ENCODE results near the gene MCTP1.
"Not testable (repeated sequence)": the region's sequence is repeated elsewhere in the genome, so short reads cannot be mapped to it uniquely, and the experiment has no call there.

The MCTP1 gene

DNA sequence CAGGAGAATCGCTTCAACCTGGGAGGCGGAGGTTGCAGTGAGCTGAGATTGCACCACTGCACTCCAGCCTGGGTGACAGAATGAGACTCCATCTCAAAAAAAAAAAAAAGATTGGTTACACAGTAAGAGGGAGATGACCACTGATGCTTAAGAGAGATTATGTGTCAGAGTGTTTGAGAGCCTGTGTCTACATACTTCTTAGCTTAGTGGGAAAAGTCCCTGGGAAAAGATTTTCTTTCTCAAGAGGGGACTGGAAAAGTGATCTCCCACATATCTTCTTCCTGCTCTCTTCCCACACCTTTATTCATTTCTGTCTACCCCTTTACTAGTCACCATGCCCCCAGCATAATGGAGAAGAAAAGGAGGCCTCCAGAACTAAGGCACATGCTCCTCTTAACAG lies 55.2 kb downstream of the MCTP1 start:
- DNase-seq, result no peak
- Mint-ChIP-seq H3K27ac (no peak overlapping the region), H3K27me3 (no peaks in the 10 kb centered on the region), H3K36me3 (no peaks in the 10 kb centered on the region), H3K4me1 (no peaks in the 10 kb centered on the region), H3K9me3 (no peaks in the 10 kb centered on the region), H3K4me3 (no peak overlapping the region)
- no peak for ATAC-seq (replicated peaks)

DNA sequence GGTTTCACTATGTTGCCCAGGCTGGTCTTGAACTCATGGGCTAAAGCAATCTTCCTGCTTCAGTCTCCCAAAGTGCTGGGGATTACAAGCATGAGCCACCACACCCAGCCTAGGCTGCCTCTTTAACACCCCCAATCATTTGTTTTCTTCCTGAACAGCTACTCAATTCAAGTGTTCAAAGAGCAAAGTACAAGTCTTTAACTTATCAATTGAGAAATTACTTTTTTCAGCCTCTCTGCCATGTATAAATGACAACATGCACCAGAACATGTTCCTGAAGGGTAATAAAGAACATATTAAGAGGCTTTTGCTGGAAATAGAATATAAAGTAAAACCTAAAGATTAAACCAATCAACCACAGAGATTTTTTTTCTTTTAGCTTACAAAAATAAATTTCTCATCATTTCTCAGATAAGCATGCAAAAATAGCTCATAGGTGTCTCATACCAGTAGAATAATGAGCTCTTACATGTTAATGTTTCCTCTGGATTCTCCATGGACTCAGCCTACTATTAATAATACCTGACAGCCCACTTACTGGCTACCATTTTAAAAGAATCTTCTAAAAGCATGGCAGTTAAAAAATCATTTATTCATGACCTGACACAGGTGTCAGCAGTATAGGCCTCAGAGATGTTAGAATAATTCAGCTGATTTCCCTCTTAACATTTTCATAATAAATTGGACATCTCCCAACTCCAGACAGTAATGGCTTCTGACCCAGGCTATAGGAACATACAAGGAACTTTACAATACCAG lies 60.0 kb downstream of the MCTP1 start:
- no peak for DNase-seq
- H3K27me3 Mint-ChIP-seq, result no peaks in the 10 kb centered on the region
- H3K4me3 Mint-ChIP-seq, result no peak overlapping the region
- H3K27ac Mint-ChIP-seq, result no peak overlapping the region
- no peaks in the 10 kb centered on the region for H3K4me1 Mint-ChIP-seq
- no peaks in the 10 kb centered on the region for H3K36me3 Mint-ChIP-seq
- ATAC-seq (replicated peaks), result no peak
- H3K9me3 Mint-ChIP-seq, result no peaks in the 10 kb centered on the region

DNA sequence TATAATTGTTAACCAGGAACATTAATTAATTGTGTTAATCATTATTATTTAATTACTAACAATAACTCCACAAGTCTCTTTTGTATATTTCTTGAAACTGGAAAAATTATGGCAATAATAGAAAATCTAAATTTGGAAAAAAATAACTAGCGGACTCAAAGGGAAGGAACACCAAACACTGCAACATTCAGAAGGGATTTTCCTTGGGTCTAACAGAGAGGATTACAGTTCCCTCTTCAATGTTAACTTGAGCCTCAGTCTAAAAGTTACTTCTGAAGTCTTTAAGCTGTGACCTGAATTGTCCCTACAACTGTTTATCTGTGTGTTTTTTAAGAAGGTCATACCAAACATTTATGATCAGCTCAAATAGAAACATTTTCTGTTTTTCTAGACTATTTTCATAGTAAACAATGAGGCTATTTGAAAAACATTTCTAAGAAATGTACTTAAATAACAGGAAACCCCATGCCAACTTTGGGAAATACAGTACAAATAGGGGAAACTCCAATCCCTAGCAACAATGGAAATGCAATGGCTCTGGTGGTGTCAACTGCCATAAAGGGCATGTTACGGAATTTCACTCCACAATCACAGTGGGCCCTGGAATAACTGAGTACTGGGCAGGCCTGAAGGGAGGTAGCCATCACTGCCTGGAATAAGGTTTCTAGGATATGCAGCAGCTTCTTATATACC lies 61.2 kb downstream of the MCTP1 start:
- Mint-ChIP-seq H3K36me3 (no peaks in the 10 kb centered on the region), H3K4me1 (no peaks in the 10 kb centered on the region), H3K27me3 (no peaks in the 10 kb centered on the region), H3K4me3 (no peak overlapping the region), H3K27ac (no peak overlapping the region), H3K9me3 (no peaks in the 10 kb centered on the region)
- ATAC-seq (replicated peaks), result no peak
- no peak for DNase-seq

DNA sequence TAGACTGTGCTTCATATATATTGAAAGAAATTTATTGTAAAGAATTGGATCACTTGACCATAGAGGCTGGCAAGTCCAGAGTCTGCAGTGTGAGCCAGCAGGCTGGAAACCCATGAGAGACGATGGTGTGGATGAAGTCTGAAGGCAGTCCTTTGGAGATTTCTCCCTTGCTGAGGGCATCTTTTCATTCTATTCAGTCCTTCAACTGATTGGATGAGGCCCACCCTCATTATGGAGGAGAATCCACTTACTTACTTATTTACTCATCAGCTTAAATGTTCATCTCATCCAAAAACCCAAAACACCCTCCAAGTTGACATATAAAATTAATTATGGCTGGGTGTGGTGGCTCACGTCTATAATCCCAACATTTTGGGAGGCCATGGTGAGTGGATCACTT lies 62.1 kb downstream of the MCTP1 start:
- Mint-ChIP-seq H3K27me3 (no peaks in the 10 kb centered on the region), H3K4me3 (no peak overlapping the region), H3K36me3 (no peaks in the 10 kb centered on the region), H3K4me1 (no peaks in the 10 kb centered on the region), H3K9me3 (no peaks in the 10 kb centered on the region), H3K27ac (no peak overlapping the region)
- no peak for ATAC-seq (replicated peaks)
- DNase-seq, result no peak

DNA sequence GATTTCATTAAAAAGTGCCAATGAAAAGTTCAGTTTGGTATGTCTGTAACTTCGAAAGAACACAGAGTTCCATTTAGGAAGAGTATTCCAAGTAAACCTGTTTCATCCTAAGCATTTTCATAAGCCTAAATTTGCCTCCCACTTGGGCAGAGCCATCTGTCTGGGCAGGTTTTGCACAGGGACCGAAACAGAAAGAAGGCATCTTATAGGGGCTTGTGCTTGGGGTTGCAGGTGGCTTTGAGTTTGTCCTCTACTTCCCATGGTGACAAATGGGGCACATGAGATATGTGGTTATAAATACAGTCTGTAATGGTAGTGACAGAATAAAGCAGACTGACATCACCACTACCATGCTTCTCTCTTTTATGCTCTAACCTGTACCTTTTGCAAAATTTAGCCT lies 63.7 kb downstream of the MCTP1 start:
- Mint-ChIP-seq H3K9me3 (no peaks in the 10 kb centered on the region), H3K4me1 (no peaks in the 10 kb centered on the region), H3K4me3 (no peak overlapping the region), H3K27ac (no peak overlapping the region), H3K27me3 (no peaks in the 10 kb centered on the region), H3K36me3 (no peaks in the 10 kb centered on the region)
- DNase-seq, result no peak
- ATAC-seq (replicated peaks), result no peak

DNA sequence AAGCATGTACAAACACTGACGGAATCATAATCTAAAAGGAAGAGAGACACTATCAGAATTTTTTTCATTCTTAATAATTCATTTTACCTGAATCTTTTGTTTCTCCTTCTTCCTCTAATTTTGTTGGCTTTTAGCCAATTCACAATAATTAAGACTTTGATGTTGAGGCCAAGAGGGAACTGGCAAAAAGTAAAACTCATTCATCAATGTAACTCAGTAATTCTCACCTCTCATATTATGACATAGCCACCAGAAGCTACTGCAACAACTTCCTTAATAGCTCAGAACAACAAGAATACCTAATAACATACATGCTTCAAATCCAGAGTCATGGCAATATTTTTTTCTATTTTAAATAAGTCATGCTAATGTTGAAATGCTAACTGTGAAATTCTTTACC lies 64.5 kb downstream of the MCTP1 start:
- Mint-ChIP-seq H3K9me3 (no peaks in the 10 kb centered on the region), H3K27ac (no peak overlapping the region), H3K4me3 (no peak overlapping the region), H3K4me1 (no peaks in the 10 kb centered on the region), H3K36me3 (no peaks in the 10 kb centered on the region), H3K27me3 (no peaks in the 10 kb centered on the region)
- DNase-seq (no peak), ATAC-seq (replicated peaks) (no peak)

DNA sequence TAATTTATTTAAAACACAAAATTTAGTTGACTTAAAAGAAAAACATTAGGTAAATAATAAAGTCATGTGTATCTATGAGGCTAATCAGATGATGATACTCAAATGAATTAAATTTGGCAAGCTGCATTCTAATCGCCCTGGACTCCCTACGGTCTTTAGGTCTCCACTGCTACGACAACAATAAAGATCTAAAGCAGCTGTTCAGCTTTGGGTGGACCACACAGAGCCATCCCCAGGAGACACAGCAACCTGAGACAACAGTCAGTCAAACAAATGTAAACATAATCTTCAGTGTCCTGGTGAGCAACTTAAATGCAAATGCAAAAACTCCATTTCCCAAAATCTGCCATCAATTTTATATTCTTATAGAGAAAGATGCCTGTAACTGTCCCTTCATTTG lies 65.5 kb downstream of the MCTP1 start:
- Mint-ChIP-seq H3K9me3 (no peaks in the 10 kb centered on the region), H3K27ac (no peak overlapping the region), H3K4me3 (no peak overlapping the region), H3K27me3 (no peaks in the 10 kb centered on the region), H3K36me3 (no peaks in the 10 kb centered on the region), H3K4me1 (no peaks in the 10 kb centered on the region)
- DNase-seq (no peak), ATAC-seq (replicated peaks) (no peak)

DNA sequence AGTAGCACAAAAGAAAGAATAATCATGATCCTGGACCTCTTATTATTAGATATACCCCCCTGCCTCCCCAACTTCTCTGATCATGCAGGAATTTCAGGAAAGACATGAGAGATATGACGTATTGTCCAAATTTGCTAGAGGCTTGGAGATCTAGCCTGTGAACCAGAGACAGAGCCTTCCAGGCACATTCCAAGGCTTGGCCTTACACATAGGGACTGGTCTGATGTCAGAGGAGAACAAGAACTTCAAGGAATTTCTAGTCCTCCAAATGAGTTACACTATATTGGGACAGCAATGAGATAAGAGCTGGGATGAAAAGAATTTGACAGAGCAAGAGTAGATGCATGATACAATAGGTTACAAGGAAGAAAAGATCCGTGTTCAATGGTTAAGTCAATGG lies 67.0 kb downstream of the MCTP1 start:
- Mint-ChIP-seq H3K4me1 (no peaks in the 10 kb centered on the region), H3K9me3 (peaks cover 0 to under 1% of the 10 kb centered on the region in 2 donors), H3K27ac (no peak overlapping the region), H3K27me3 (no peaks in the 10 kb centered on the region), H3K36me3 (no peaks in the 10 kb centered on the region), H3K4me3 (no peak overlapping the region)
- ATAC-seq (replicated peaks) (no peak), DNase-seq (no peak)

DNA sequence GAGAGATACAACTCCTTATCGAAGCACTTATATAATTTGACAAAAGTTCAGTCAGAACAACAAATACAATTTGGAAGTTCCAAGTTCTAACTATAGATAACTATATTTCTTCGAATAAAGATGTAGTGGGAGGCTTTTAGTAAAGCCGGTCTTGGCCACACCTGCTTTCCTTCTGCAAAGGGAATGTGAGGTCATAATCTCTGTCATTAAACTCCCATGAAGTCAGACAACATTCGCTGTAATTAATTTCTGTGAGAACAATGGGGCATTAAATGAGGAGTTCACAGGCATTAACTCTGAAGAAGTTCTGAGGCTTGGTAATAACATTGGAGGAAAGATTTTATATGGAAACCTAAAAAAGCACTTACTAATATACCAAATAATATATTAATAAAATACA lies 67.5 kb downstream of the MCTP1 start:
- H3K9me3 Mint-ChIP-seq, result peaks cover 0 to 2% of the 10 kb centered on the region in 2 donors
- ATAC-seq (replicated peaks) (no peak), DNase-seq (no peak)
- no peaks in the 10 kb centered on the region for H3K27me3 Mint-ChIP-seq
- H3K27ac Mint-ChIP-seq, result no peak overlapping the region
- no peaks in the 10 kb centered on the region for H3K36me3 Mint-ChIP-seq
- no peak overlapping the region for H3K4me3 Mint-ChIP-seq
- no peaks in the 10 kb centered on the region for H3K4me1 Mint-ChIP-seq

DNA sequence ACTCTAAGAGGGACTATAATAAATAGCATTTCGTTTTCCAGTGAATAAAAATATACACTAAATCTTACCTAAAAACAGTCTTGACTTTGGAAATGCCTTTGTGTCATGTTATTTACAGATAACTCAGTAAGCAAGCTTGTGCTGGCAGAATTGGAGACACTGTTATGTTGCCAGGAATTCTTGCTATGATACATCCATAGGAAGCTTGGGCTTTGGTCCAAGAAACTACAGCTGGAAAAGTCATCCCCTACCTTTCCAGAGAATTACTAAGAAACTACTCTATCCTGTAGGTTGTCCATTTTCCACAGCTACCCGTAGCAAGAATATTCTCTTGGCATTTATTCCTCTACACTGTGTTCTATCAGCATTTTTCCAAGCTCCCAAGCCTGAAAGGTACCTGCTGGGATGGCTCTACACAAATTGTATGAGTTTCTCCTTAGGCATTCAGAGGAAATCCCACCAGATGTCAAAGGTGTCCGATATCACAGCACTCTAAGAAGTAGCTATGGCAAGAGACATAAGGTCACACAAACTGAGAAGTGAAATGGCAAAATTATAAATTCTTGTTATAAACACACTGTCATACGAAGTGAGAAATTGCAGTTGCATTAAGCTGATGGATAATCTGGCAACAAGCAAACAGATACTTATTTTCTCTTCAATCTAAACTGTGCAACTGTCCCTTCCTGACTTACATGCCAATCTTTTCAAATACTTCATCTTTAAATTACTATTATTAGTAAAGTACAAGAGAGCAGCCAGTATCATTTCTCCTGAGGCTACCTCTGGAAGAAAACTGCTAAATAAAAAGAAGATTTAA lies 68.5 kb downstream of the MCTP1 start:
- DNase-seq (no peak), ATAC-seq (replicated peaks) (no peak)
- Mint-ChIP-seq H3K9me3 (peaks cover 0 to 2% of the 10 kb centered on the region in 2 donors), H3K4me3 (no peak overlapping the region), H3K27ac (no peak overlapping the region), H3K27me3 (peaks cover 0 to 6% of the 10 kb centered on the region in 2 donors), H3K4me1 (no peaks in the 10 kb centered on the region), H3K36me3 (no peaks in the 10 kb centered on the region)

DNA sequence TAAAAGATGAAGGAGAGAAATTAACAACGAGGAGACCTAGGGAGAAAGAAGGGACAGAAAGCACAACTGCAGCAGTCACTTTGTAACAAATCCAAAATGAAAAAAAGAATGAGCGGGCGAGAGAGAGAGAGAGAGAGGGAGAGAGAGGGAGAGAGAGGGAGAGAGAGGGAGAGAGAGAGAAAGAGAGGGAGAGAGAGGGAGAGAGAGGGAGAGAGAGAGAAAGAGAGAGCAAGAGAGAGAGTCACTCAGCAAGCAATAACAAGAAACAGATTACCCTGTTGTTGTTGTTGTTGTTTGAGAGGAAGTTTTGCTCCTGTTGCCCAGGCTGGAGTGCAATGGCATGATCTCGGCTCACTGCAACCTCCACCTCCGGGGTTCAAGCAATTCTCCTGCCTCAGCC lies 77.1 kb downstream of the MCTP1 start:
- H3K27me3 Mint-ChIP-seq, result peaks cover 8 to 13% of the 10 kb centered on the region in 2 donors
- not testable (repeated sequence) for ATAC-seq (replicated peaks); H3K4me3 Mint-ChIP-seq; H3K36me3 Mint-ChIP-seq; H3K4me1 Mint-ChIP-seq; DNase-seq; H3K9me3 Mint-ChIP-seq; H3K27ac Mint-ChIP-seq

DNA sequence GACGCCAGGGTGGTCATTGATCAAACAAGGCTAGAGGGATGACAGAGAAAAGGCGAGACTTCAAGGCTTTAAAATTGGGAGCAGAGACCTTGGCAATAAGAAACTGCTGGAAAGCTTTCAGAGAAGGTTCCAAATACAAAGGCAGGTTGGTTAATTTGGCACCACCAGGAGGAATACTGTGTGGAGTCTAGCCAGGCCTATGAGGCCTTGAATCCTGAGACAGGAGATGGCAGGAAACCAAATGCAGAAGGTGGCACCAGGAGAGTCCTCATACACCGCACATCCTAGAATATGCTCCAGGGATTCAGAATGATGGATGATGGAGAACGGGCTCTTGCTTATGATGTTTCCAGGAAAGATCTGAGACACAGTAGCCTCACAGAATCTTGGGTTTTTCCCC lies 90.0 kb downstream of the MCTP1 start:
- Mint-ChIP-seq H3K27ac (no peak overlapping the region), H3K27me3 (no peaks in the 10 kb centered on the region), H3K4me1 (no peaks in the 10 kb centered on the region), H3K4me3 (no peak overlapping the region), H3K9me3 (no peaks in the 10 kb centered on the region), H3K36me3 (no peaks in the 10 kb centered on the region)
- ATAC-seq (replicated peaks), result no peak
- DNase-seq, result no peak

DNA sequence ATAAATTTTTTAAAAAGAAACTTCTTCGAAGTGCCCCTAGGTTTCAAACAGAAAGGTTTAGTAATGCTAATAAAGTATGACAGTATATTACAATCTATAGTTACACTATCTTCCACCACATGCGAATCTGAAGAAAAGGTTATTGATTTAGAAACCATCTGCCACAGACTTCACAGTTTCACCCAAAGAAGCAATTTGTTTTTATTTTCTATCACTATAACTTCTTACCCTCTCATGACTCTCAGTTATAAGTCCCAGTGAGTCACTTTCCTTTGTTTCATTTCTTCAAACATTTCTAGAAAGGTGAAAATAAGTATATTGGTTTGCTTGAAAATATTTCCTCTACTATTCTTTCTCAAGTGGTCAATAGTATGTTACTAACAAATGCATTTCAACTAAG lies 93.6 kb downstream of the MCTP1 start:
- ATAC-seq (replicated peaks) (no peak), DNase-seq (no peak)
- no peaks in the 10 kb centered on the region for H3K9me3 Mint-ChIP-seq
- H3K36me3 Mint-ChIP-seq, result no peaks in the 10 kb centered on the region
- no peaks in the 10 kb centered on the region for H3K27me3 Mint-ChIP-seq
- H3K4me3 Mint-ChIP-seq, result no peak overlapping the region
- no peak overlapping the region for H3K27ac Mint-ChIP-seq
- H3K4me1 Mint-ChIP-seq, result no peaks in the 10 kb centered on the region

DNA sequence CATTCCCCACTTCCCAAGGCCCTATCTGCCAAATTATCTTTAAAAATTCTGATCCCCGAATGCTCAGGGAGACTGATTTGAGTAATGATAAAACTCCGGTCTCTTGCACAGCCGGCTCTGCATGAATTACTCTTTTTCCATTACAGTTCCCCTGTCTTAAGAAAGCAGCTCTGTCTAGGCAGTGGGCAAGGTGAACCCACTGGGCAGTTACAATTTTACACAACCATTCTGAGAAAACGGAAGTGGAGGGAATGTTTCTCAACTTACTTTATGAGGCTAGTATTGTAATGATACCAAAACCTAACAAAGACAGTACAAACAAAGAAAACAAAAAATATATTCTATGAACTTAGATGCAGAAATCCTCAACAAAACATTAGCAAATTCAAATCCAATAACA lies 100.0 kb downstream of the MCTP1 start:
- no peaks in the 10 kb centered on the region for H3K27me3 Mint-ChIP-seq
- H3K9me3 Mint-ChIP-seq, result no peaks in the 10 kb centered on the region
- no peaks in the 10 kb centered on the region for H3K36me3 Mint-ChIP-seq
- H3K27ac Mint-ChIP-seq, result no peak overlapping the region
- ATAC-seq (replicated peaks) (no peak), DNase-seq (no peak)
- no peak overlapping the region for H3K4me3 Mint-ChIP-seq
- H3K4me1 Mint-ChIP-seq, result no peaks in the 10 kb centered on the region

DNA sequence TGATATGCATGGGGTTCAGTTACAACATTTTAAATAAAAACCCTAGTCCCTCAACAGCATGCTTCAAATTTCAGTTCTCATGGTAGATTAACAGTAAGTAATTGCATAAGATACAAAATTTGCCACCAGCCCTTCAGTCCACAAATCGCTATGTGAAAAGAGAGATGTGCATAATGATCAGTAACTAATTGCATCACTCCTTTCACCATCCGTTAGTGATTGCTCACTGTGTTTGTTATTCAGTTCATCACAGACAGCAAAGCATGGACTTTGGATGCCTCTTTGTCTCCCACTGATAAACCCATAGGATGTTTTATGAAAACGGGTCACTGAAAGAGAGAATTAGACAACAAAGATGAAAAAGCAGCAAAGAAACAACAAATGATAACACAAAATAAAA lies 103.2 kb downstream of the MCTP1 start:
- Mint-ChIP-seq H3K36me3 (no peaks in the 10 kb centered on the region), H3K27me3 (no peaks in the 10 kb centered on the region), H3K4me1 (peaks cover 0 to 3% of the 10 kb centered on the region in 2 donors), H3K4me3 (no peak overlapping the region), H3K9me3 (peaks cover 0 to 3% of the 10 kb centered on the region in 2 donors), H3K27ac (no peak overlapping the region)
- DNase-seq (no peak), ATAC-seq (replicated peaks) (no peak)
